Keratinocyte (primary cell): ENCODE data around the gene MAP3K1. TPM values are rescaled to one million over a fixed set of nuclear protein-coding genes. Genes with fewer than 3 reads are reported as not detected.
A peak's percentile ranks its signal among the peaks of the same experiment; 100 is the strongest.

ENCODE experiments used
- DNase-seq: peaks from one replicate; pipeline ENCODE4 v3.0.0-alpha.2; 2011; ENCODE audit warnings: low read depth, missing footprints, low spot score
- FAIRE-seq: peaks from 2 replicates; lab custom pipeline; 2011; peaks lifted over from hg19 to GRCh38; lab: Jason Lieb, UNC
- H2AFZ ChIP-seq: 2 replicates; pipeline ENCODE4 v1.6.0; 2012; ENCODE audit warnings: low read length, control low read depth, inconsistent platforms; ENCODE audit not compliant: control insufficient read depth
- H3K27ac ChIP-seq: 2 replicates; pipeline ENCODE4 v1.5.1; 2011; ENCODE audit warnings: low read length; ENCODE audit not compliant: control insufficient read depth, insufficient read depth
- H3K27me3 ChIP-seq: 3 replicates; pipeline ENCODE4 v1.6.0; 2011; ENCODE audit warnings: low read length; ENCODE audit not compliant: control insufficient read depth, insufficient read depth; ENCODE audit errors: extremely low read depth
- H3K36me3 ChIP-seq, 2 experiments: 2 replicates in 1 of 2; 3 replicates in 1 of 2; pipeline ENCODE4 v1.5.1; 2011; ENCODE audit warnings: low read length in 2 of 2, mild to moderate bottlenecking in 1 of 2; ENCODE audit not compliant: control insufficient read depth in 2 of 2, insufficient read depth in 2 of 2; ENCODE audit errors: extremely low read depth in 1 of 2
- H3K4me1 ChIP-seq: 3 replicates; pipeline ENCODE4 v1.5.1; 2011; ENCODE audit warnings: low read length; ENCODE audit not compliant: control insufficient read depth, insufficient read depth; ENCODE audit errors: extremely low read depth
- H3K4me2 ChIP-seq: 3 replicates; pipeline ENCODE4 v1.6.0; 2011; ENCODE audit warnings: low read depth, low read length; ENCODE audit not compliant: control insufficient read depth, insufficient read depth; ENCODE audit errors: extremely low read depth
- H3K4me3 ChIP-seq, 3 experiments: fragments of 200-600 bp in 1 of 3; sonication (generic) in 1 of 3; 2 replicates in 2 of 3; 3 replicates in 1 of 3; pipeline ENCODE4 v1.5.1; 2011 to 2016; ENCODE audit warnings: low read length in 3 of 3, mild to moderate bottlenecking in 3 of 3, control low read depth in 2 of 3, inconsistent platforms in 1 of 3, low read depth in 1 of 3, mixed read lengths in 1 of 3, mixed run types in 1 of 3, moderate library complexity in 1 of 3; ENCODE audit not compliant: control insufficient read depth in 2 of 3, insufficient read depth in 2 of 3; ENCODE audit errors: extremely low read depth in 1 of 3
- H3K79me2 ChIP-seq: 2 replicates; pipeline ENCODE4 v1.6.0; 2012; ENCODE audit warnings: low read length; ENCODE audit not compliant: control insufficient read depth, insufficient read depth
- H3K9ac ChIP-seq: 3 replicates; pipeline ENCODE4 v1.6.0; 2011; ENCODE audit warnings: low read length; ENCODE audit not compliant: control insufficient read depth, insufficient read depth; ENCODE audit errors: extremely low read depth
- H3K9me1 ChIP-seq: 3 replicates; pipeline ENCODE4 v1.6.0; 2011; ENCODE audit warnings: low read length; ENCODE audit not compliant: control insufficient read depth, insufficient read depth; ENCODE audit errors: extremely low read depth
- H3K9me3 ChIP-seq: 2 replicates; pipeline ENCODE4 v1.5.1; 2012; ENCODE audit warnings: low read depth, low read length; ENCODE audit not compliant: control insufficient read depth
- H4K20me1 ChIP-seq: 3 replicates; pipeline ENCODE4 v1.6.0; 2011; ENCODE audit warnings: low read length; ENCODE audit not compliant: control insufficient read depth, insufficient read depth; ENCODE audit errors: extremely low read depth
- EZH2 ChIP-seq: IDR thresholded peaks from one replicate; pipeline ENCODE4 v1.6.1; 2012; ENCODE audit warnings: inconsistent platforms, mild to moderate bottlenecking, low read length, moderate library complexity
- dilution Hi-C: fragments of 300-500 bp; cut with MboI; formaldehyde crosslinking; loops from one replicate; pipeline ENCODE4 v1.7.0; 2020; ENCODE audit warnings: low sequenced_read_pairs; ENCODE audit not compliant: extremely low pct_ligation_motif_present
- polyA plus RNA-seq, 5 experiments: library from polyadenylated mRNA; depleted of rRNA in 3 of 5; stranded (reverse) in 3 of 5; stranded (forward) in 1 of 5; unstranded in 1 of 5; fragments of >200 nt; gene quantifications; 1 replicate in 1 of 5; 2 replicates in 3 of 5; 3 replicates in 1 of 5; pipeline versions ENCODE4 v1.2.1 to v1.2.3, GENCODE V29; 2011 to 2012; ENCODE audit warnings: missing spikeins in 2 of 5, low read depth in 1 of 5, low replicate concordance in 1 of 5
- TF ChIP-seq, protein P1 (sequence below), 3 experiments: IDR thresholded peaks in 1 of 3; conservative IDR thresholded peaks in 1 of 3; optimal IDR thresholded peaks in 1 of 3; 2 replicates in 2 of 3; 3 replicates in 1 of 3; pipeline versions ENCODE3 to v1.5.1; 2011; ENCODE audit warnings: low read length in 3 of 3, mild to moderate bottlenecking in 3 of 3, moderate library complexity in 2 of 3, control low read depth in 1 of 3, inconsistent platforms in 1 of 3; ENCODE audit not compliant: insufficient read depth in 2 of 3; ENCODE audit errors: extremely low read depth in 1 of 3

MAP3K1 gene
- polyA plus RNA-seq, 1 donor (not counting 4 experiments of a cell fraction or from before 2014, with no cell fraction given) = 8.0 TPM

DNA sequence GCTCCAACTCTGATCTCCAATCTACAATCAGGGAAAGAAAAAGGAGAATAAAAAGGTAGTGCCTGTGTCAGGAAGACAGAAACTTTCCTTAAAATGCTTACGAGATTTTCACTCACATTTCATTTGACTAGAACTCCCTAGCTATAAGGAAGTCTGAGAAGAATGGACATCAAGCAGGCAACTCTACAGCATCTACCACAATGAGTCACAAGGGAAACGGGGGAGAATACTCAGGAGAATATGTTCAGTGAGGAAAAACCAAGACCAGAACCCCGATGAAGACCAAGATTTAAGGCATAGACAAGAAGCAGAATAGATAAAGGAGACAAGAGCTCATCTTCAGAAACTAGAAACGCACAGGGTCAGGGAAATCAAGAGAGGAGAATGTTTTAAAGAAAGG is 85.0 kb downstream of the MAP3K1 start:
- Histone ChIP-seq H3K27ac (no peak overlapping the region), H4K20me1 (no peaks in the 10 kb centered on the region), H3K36me3 (no peaks in the 10 kb centered on the region), H3K4me2 (peak overlapping the region; percentile 13), H3K27me3 (no peaks in the 10 kb centered on the region), H3K9me1 (no peaks in the 10 kb centered on the region), H3K9ac (no peak overlapping the region), H3K79me2 (no peaks in the 10 kb centered on the region), H3K4me3 (no peak overlapping the region), H3K9me3 (no peaks in the 10 kb centered on the region), H2AFZ (no peak overlapping the region), H3K4me1 (peaks cover 3% of the 10 kb centered on the region)
- dilution Hi-C loops = no loop called here
- DNase-seq (no peak), FAIRE-seq (no peak)
- TF ChIP-seq, protein P1, sequence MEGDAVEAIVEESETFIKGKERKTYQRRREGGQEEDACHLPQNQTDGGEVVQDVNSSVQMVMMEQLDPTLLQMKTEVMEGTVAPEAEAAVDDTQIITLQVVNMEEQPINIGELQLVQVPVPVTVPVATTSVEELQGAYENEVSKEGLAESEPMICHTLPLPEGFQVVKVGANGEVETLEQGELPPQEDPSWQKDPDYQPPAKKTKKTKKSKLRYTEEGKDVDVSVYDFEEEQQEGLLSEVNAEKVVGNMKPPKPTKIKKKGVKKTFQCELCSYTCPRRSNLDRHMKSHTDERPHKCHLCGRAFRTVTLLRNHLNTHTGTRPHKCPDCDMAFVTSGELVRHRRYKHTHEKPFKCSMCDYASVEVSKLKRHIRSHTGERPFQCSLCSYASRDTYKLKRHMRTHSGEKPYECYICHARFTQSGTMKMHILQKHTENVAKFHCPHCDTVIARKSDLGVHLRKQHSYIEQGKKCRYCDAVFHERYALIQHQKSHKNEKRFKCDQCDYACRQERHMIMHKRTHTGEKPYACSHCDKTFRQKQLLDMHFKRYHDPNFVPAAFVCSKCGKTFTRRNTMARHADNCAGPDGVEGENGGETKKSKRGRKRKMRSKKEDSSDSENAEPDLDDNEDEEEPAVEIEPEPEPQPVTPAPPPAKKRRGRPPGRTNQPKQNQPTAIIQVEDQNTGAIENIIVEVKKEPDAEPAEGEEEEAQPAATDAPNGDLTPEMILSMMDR (optimal IDR thresholded peaks at IDR 0.05 in 1 of 3, IDR thresholded peaks at IDR 0.05 in 1 of 3, conservative IDR thresholded peaks at IDR 0.05 in 1 of 3; ENCODE audit: extremely low read depth in 1 of 3, insufficient read depth in 2 of 3, low read length in 3 of 3) = no peak
- no peak for TF ChIP-seq EZH2

DNA sequence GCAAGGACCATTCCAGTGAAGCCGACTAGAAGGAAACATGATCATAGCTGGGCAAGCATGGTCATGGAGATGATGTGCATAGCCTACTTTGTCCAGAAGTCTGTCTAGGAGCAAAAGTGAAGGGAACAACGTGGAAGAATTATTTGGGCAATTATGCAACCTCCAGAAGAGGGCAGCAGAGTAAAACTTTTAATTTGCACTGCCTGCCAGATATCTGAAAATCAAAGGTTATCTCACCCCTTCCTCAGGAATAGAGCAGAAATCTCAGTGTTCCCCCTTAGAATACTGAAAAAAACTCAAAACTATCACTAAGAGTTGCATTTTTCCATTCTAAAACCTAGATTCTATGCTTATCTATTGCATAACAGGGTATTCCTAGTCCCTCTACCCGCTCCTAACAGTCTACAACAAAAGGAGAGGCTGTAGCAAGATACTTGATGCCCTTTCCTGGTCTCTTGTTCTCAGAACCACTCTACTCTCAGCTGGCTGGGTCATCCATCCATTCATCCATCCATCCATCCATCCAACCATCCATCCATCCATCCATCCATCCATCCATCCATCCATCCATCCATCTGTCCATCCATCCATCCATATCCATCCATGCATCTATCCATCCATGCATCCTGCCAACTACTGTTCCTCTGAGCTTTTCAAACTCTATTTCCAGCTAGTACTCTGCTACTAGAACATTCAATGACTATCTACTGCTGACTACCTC is 85.7 kb downstream of the MAP3K1 start:
- no peaks in the 10 kb centered on the region for H4K20me1 ChIP-seq
- H2AFZ ChIP-seq = no peak overlapping the region
- H3K36me3 ChIP-seq = no peaks in the 10 kb centered on the region
- DNase-seq (no peak), FAIRE-seq (peak; percentile 75)
- H3K27me3 ChIP-seq = no peaks in the 10 kb centered on the region
- no peaks in the 10 kb centered on the region for H3K9me1 ChIP-seq
- H3K9me3 ChIP-seq = no peaks in the 10 kb centered on the region
- no peak overlapping the region for H3K9ac ChIP-seq
- no peak overlapping the region for H3K4me3 ChIP-seq
- no peak overlapping the region for H3K27ac ChIP-seq
- H3K4me2 ChIP-seq = peak overlapping the region; percentile 13
- dilution Hi-C loops = no loop called here
- H3K4me1 ChIP-seq = peaks cover 3% of the 10 kb centered on the region
- no peaks in the 10 kb centered on the region for H3K79me2 ChIP-seq
- TF ChIP-seq, protein P1 (optimal IDR thresholded peaks at IDR 0.05 in 1 of 3, IDR thresholded peaks at IDR 0.05 in 1 of 3, conservative IDR thresholded peaks at IDR 0.05 in 1 of 3; ENCODE audit: extremely low read depth in 1 of 3, insufficient read depth in 2 of 3, low read length in 3 of 3) = peak; percentile 52 to 60 (median 57)
- no peak for TF ChIP-seq EZH2
